ENCODE measurements around the gene IDH3G.

IDH3G gene

GRCh38 chrX:153816831-153817690, 22.9 kb upstream of the IDH3G start:
- peak; percentile 15 for DNase-seq (ENCODE audit: low read depth)

GRCh38 chrX:153814591-153815315, 20.6 kb upstream of the IDH3G start:
- DNase-seq (ENCODE audit: low read depth), result no peak

GRCh38 chrX:153813161-153813560, 19.0 kb upstream of the IDH3G start:
- DNase-seq (ENCODE audit: low read depth), result no peak

GRCh38 chrX:153812220-153812619, 18.0 kb upstream of the IDH3G start:
- DNase-seq (ENCODE audit: low read depth), result no peak

GRCh38 chrX:153807976-153808375, 13.8 kb upstream of the IDH3G start:
- DNase-seq (ENCODE audit: low read depth), result no peak

- no peak for DNase-seq (ENCODE audit: low read depth)
Observed at GRCh38 chrX:153806999-153807575, 12.9 kb upstream of the IDH3G start.

GRCh38 chrX:153805436-153805835, 11.3 kb upstream of the IDH3G start:
- DNase-seq (ENCODE audit: low read depth), result no peak

GRCh38 chrX:153804621-153805020, 10.4 kb upstream of the IDH3G start:
- no peak for DNase-seq (ENCODE audit: low read depth)

- no peak for DNase-seq (ENCODE audit: low read depth)
Observed at GRCh38 chrX:153804100-153804595, 10.0 kb upstream of the IDH3G start.

GRCh38 chrX:153803211-153804099, 9.3 kb upstream of the IDH3G start:
- no peak for DNase-seq (ENCODE audit: low read depth)

GRCh38 chrX:153802513-153803045, 8.4 kb upstream of the IDH3G start:
- DNase-seq (ENCODE audit: low read depth), result no peak

GRCh38 chrX:153801669-153802068, 7.5 kb upstream of the IDH3G start:
- DNase-seq (ENCODE audit: low read depth), result no peak

- DNase-seq (ENCODE audit: low read depth), result no peak
Observed at GRCh38 chrX:153800746-153801145, 6.6 kb upstream of the IDH3G start.

GRCh38 chrX:153800177-153800722, 6.1 kb upstream of the IDH3G start:
- DNase-seq (ENCODE audit: low read depth), result no peak

- DNase-seq (ENCODE audit: low read depth), result no peak
Observed at GRCh38 chrX:153799326-153799725, 5.2 kb upstream of the IDH3G start.

- no peak for DNase-seq (ENCODE audit: low read depth)
Observed at GRCh38 chrX:153797415-153798015, 3.3 kb upstream of the IDH3G start.

GRCh38 chrX:153794897-153795816, 982 bp upstream of the IDH3G start:
- DNase-seq (ENCODE audit: low read depth), result no peak

- no peak for DNase-seq (ENCODE audit: low read depth)
Observed at GRCh38 chrX:153793291-153793690, 884 bp downstream of the IDH3G start.

GRCh38 chrX:153792368-153792767, 1.8 kb downstream of the IDH3G start:
- DNase-seq (ENCODE audit: low read depth), result no peak

All from activated T-helper 1 cell treated with Interleukin-2 at 50 U/mL for 16 hours (primary cell).